Type B pancreatic cell (in vitro differentiated cells): ENCODE data around the gene SLC12A4. TPM values are rescaled to one million over a fixed set of nuclear protein-coding genes. Genes with fewer than 3 reads are reported as not detected.
"Not testable (repeated sequence)": the region's sequence is repeated elsewhere in the genome, so short reads cannot be mapped to it uniquely, and the experiment has no call there.

ENCODE experiments used
- DNase-seq: peaks from one replicate; pipeline ENCODE4 v3.0.0; 2021; ENCODE audit warnings: mixed read lengths; ENCODE audit not compliant: unreplicated experiment; ENCODE audit errors: extremely low spot score
- H3K27ac Mint-ChIP-seq: 2 replicates; pipeline ENCODE4 v1.8.0; 2021; ENCODE audit warnings: mild to moderate bottlenecking, mixed read lengths
- H3K27me3 Mint-ChIP-seq: 2 replicates; pipeline ENCODE4 v1.8.0; 2021; ENCODE audit warnings: mixed read lengths
- H3K36me3 Mint-ChIP-seq: 2 replicates; pipeline ENCODE4 v1.8.0; 2021; ENCODE audit warnings: mixed read lengths
- H3K4me1 Mint-ChIP-seq: one replicate; pipeline ENCODE4 v1.8.0; 2021; ENCODE audit warnings: mixed read lengths; ENCODE audit not compliant: unreplicated experiment
- H3K4me3 Mint-ChIP-seq: 2 replicates; pipeline ENCODE4 v1.8.0; 2021; ENCODE audit warnings: mild to moderate bottlenecking, mixed read lengths
- H3K9me3 Mint-ChIP-seq: 2 replicates; pipeline ENCODE4 v1.8.0; 2021; ENCODE audit warnings: mixed read lengths
- total RNA-seq: library from RNA; stranded (reverse); gene quantifications from 2 replicates; pipeline ENCODE4 v1.2.1, GENCODE V29; 2021; ENCODE audit warnings: low replicate concordance
- TF ChIP-seq, protein P1 (sequence below): fragments of 200-600 bp; sonication (generic); conservative IDR thresholded peaks from 2 replicates; pipeline ENCODE4 v1.5.0; 2021; ENCODE audit warnings: antibody characterized with exemption, mild to moderate bottlenecking

The SLC12A4 gene
- total RNA-seq, 1 donor from 2014 or later: 48.1 TPM

DNA sequence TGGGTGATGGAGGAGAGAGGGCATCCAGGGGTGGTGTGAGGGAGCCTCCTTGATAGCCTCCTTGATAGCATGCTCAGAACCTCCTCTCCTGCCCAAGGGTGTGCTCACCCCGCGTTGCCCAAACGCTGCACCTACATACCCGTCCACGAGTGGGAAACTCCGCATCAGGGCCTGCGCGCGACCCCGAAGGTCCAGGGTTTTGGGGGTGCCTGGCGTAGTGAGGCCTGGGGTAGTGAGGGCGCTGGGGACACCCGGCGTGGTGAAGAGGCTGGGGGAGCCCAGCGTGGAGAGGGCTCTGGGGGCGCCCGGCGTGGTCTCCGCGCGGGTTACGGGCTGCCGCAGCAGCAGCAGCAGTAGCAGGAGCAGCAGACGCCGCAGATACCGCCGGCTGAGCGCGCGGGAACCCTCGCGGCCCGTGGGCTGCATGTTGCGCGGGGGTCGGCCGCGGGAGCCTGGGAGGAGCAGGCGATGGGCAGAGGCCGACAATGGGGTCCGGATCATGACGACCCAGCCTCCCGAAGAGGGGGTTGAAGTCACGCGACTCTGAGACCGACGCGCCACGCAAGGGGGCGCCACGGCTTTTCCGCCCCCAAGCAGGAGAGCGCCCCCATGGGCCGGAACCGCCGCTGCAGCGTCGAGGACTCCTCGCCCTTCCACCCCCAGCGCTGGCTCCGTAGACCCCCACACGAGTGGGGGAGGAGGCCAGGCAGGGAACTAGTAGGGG, 11.7 kb upstream of the SLC12A4 start, which contains the start of gene DPEP3:
Gene DPEP3 (minus strand): TSS at position 545 of the 724 bp plus-strand sequence. CDS start 119 bp downstream, at position 426.
- DNase-seq: no peak
- TF ChIP-seq, protein P1, sequence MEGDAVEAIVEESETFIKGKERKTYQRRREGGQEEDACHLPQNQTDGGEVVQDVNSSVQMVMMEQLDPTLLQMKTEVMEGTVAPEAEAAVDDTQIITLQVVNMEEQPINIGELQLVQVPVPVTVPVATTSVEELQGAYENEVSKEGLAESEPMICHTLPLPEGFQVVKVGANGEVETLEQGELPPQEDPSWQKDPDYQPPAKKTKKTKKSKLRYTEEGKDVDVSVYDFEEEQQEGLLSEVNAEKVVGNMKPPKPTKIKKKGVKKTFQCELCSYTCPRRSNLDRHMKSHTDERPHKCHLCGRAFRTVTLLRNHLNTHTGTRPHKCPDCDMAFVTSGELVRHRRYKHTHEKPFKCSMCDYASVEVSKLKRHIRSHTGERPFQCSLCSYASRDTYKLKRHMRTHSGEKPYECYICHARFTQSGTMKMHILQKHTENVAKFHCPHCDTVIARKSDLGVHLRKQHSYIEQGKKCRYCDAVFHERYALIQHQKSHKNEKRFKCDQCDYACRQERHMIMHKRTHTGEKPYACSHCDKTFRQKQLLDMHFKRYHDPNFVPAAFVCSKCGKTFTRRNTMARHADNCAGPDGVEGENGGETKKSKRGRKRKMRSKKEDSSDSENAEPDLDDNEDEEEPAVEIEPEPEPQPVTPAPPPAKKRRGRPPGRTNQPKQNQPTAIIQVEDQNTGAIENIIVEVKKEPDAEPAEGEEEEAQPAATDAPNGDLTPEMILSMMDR: no peak
- Mint-ChIP-seq H3K27me3 (peaks cover 10% of the 10 kb centered on the region), H3K27ac (no peak within 1 kb of the TSS), H3K4me1 (peaks cover 4% of the 10 kb centered on the region), H3K9me3 (no peaks in the 10 kb centered on the region), H3K4me3 (no peak within 1 kb of the TSS), H3K36me3 (no peaks in the 10 kb centered on the region)

DNA sequence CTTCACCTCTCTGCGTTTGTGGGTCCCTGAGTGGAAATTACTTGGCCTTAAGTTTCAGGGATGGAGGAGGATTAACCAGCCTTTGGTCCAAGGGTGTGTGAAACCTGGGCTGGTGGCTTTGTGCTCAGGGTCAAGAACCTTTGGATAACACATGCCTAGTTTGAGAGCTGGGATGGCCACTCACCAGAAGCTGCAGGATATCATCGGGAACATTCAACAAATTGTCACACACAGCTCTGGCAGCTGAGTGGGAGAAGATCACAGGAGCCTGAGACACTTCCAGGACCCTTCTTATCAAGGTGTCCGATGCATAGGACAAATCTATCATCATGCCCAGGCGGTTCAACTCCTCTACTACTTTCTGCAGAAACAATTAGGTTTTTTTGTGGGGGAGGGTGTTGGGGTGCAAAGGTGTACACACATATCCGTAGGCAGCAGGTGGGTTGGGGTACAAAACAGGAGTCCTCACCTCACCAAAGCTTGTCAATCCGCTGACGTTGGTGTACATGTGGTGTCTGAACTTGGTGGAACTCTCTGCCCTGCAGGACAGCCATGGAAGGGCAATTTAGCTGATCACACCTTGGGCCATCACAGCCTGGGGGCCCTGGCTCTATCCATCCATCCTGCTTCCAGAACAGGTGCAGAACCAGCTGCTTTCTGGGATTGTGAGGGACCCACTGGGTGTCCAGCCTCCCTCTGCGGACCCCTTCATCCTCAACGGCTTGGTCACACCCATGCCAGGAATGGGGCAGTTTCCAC, 9.2 kb upstream of the SLC12A4 start:
- H3K4me1 Mint-ChIP-seq: no peaks in the 10 kb centered on the region
- no peak overlapping the region for H3K4me3 Mint-ChIP-seq
- H3K36me3 Mint-ChIP-seq: no peaks in the 10 kb centered on the region
- peaks cover 10% of the 10 kb centered on the region for H3K27me3 Mint-ChIP-seq
- no peak overlapping the region for H3K27ac Mint-ChIP-seq
- TF ChIP-seq, protein P1: no peak
- no peaks in the 10 kb centered on the region for H3K9me3 Mint-ChIP-seq
- DNase-seq: no peak

DNA sequence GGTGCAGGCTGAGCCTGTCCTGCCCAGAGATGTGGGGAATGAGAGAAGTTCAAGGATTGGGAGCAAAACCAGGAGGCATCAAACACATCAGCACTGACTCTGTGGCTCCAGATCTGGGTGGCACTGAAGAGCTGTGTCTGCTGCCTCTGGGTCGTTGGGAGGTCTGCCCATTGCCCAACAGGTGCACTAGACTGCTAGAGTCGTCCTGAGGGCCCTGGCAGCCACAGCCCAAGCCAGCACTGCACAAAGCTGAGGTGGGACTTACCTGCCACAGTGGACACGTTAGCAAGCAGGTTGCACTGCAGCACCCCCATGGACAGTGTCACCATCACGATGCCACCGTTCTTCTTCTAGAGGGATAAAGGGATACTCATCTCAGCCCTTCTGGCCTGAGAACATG, 8.6 kb upstream of the SLC12A4 start:
- TF ChIP-seq, protein P1: no peak
- DNase-seq: no peak
- Mint-ChIP-seq H3K4me1 (no peaks in the 10 kb centered on the region), H3K4me3 (no peak overlapping the region), H3K36me3 (no peaks in the 10 kb centered on the region), H3K27ac (no peak overlapping the region), H3K27me3 (peaks cover 10% of the 10 kb centered on the region), H3K9me3 (no peaks in the 10 kb centered on the region)

DNA sequence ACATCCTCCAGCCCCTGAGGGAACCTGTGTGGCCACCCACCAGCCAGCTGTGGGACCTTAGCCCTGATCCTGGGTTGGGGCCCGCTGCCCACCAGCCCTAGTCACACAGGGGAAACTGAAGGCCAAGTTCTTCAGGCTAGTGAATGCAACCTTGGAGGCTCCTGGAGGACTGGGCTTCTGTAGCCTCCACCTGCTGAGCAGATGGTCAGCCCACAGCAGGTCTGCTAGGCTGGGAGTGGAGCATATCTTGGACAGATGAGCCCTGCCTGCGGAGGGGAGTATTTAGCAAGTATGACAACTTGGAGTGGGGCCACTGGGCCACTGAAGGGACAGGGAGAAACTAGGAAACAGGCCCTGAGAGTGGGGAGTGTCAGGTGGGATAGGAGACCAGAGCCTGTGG, 7.8 kb upstream of the SLC12A4 start:
- TF ChIP-seq, protein P1: no peak
- H3K27ac Mint-ChIP-seq: no peak overlapping the region
- no peaks in the 10 kb centered on the region for H3K4me1 Mint-ChIP-seq
- peaks cover 10% of the 10 kb centered on the region for H3K27me3 Mint-ChIP-seq
- no peak overlapping the region for H3K4me3 Mint-ChIP-seq
- H3K9me3 Mint-ChIP-seq: no peaks in the 10 kb centered on the region
- no peaks in the 10 kb centered on the region for H3K36me3 Mint-ChIP-seq
- DNase-seq: no peak

DNA sequence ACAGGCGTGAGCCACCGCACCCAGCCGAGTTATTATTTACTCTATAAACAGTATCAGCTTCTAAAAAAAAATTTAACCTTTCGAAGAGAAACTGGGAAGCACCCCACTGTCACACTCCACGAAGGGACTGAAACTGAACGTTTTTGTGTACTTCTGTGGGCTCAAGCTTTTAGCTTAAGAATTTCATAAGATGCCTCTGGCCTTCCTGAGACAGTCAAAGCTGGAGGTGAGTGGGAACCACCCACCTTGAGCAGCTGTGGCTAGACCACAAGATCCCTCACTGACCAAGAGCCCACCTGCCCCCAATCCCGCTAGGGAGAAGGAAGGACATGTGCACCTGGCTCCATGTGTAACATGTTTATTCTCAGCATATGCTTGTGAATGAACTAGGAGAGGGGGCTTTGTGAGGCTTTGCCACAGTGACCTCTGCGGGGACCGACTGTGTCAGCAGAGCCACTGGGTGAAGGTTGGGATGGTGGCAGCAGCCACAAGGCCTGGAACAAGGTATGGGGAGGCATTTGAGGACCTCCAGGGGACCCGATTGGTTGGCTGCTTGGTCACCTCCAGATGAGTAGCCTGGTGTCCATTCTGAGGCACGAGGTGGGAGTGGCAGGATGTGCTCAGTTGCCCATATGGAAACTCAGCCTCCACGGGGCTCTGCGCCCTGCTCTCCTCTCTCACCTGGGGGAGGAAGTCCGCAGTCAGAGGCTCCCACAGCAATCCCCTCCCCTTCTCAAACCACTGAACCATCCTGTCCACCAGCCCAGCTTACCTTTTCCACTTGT, 7.1 kb upstream of the SLC12A4 start:
- H3K27me3 Mint-ChIP-seq: peaks cover 13% of the 10 kb centered on the region
- H3K36me3 Mint-ChIP-seq: no peaks in the 10 kb centered on the region
- H3K27ac Mint-ChIP-seq: no peak overlapping the region
- TF ChIP-seq, protein P1: no peak
- H3K9me3 Mint-ChIP-seq: no peaks in the 10 kb centered on the region
- H3K4me3 Mint-ChIP-seq: no peak overlapping the region
- DNase-seq: no peak
- no peaks in the 10 kb centered on the region for H3K4me1 Mint-ChIP-seq

DNA sequence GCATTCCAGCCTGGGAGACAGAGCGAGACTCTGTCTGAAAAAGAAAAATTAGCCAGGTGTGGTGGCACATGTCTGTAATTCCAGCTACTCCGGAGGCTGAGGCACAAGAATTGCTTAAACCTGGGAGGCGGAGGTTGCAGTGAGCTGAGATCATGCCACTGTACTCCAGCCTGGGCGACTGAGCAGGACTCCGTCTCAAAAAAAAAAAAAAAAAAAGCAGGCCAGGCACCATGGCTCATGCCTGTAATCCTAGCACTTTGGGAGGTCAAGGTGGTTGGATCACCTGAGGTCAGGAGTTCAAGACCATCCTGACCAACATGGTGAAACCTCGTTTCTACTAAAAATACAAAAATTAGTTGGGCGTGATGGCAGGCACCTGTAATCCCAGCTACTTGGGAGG, 3.8 kb upstream of the SLC12A4 start:
- not testable (repeated sequence) for H3K4me3 Mint-ChIP-seq, H3K9me3 Mint-ChIP-seq, DNase-seq, H3K27ac Mint-ChIP-seq, H3K36me3 Mint-ChIP-seq, H3K4me1 Mint-ChIP-seq
- peaks cover 16% of the 10 kb centered on the region for H3K27me3 Mint-ChIP-seq
